Neutrophil (primary cell): ENCODE measurements around the gene AGPAT4.

ENCODE experiments used
- H3K27ac ChIP-seq: fragments of 200-600 bp; sonication (generic); 2 replicates; pipeline ENCODE4 v1.5.1; 2016; ENCODE audit warnings: mild to moderate bottlenecking, moderate library complexity
- H3K27me3 ChIP-seq: fragments of 200-600 bp; sonication (generic); 2 replicates; pipeline ENCODE4 v1.6.0; 2016; ENCODE audit warnings: mild to moderate bottlenecking
- H3K36me3 ChIP-seq: fragments of 200-600 bp; sonication (generic); 2 replicates; pipeline ENCODE4 v1.5.1; 2017
- H3K4me1 ChIP-seq, 2 experiments: fragments of 200-600 bp in 1 of 2; sonication (generic) in 1 of 2; 1 replicate in 1 of 2; 2 replicates in 1 of 2; pipeline versions ENCODE4 v1.5.1 to v1.6.1; 2013 to 2016; ENCODE audit warnings: low read depth in 1 of 2, low read length in 1 of 2, mild to moderate bottlenecking in 1 of 2, moderate library complexity in 1 of 2; ENCODE audit not compliant: control insufficient read depth in 1 of 2, insufficient read depth in 1 of 2
- H3K4me3 ChIP-seq, 2 experiments: fragments of 200-600 bp in 1 of 2; sonication (generic) in 1 of 2; 1 replicate in 1 of 2; 2 replicates in 1 of 2; pipeline ENCODE4 v1.5.1; 2013 to 2016; ENCODE audit warnings: low read depth in 1 of 2, low read length in 1 of 2, mild to moderate bottlenecking in 1 of 2, moderate library complexity in 1 of 2
- H3K9me3 ChIP-seq: fragments of 200-600 bp; sonication (generic); 2 replicates; pipeline ENCODE4 v1.5.1; 2016
- TF ChIP-seq, protein P1 (sequence below): fragments of 200-600 bp; sonication (generic); IDR thresholded peaks from 2 replicates; pipeline ENCODE4 v1.5.1; 2016; ENCODE audit warnings: antibody characterized with exemption

Gene AGPAT4

GRCh38 chr6:161151660-161152526, 122.0 kb downstream of the AGPAT4 start:
- Histone ChIP-seq H3K4me3 (no peak overlapping the region), H3K9me3 (no peaks in the 10 kb centered on the region), H3K27ac (no peak overlapping the region), H3K36me3 (no peaks in the 10 kb centered on the region), H3K27me3 (no peaks in the 10 kb centered on the region), H3K4me1 (no peaks in the 10 kb centered on the region)
- TF ChIP-seq, protein P1, sequence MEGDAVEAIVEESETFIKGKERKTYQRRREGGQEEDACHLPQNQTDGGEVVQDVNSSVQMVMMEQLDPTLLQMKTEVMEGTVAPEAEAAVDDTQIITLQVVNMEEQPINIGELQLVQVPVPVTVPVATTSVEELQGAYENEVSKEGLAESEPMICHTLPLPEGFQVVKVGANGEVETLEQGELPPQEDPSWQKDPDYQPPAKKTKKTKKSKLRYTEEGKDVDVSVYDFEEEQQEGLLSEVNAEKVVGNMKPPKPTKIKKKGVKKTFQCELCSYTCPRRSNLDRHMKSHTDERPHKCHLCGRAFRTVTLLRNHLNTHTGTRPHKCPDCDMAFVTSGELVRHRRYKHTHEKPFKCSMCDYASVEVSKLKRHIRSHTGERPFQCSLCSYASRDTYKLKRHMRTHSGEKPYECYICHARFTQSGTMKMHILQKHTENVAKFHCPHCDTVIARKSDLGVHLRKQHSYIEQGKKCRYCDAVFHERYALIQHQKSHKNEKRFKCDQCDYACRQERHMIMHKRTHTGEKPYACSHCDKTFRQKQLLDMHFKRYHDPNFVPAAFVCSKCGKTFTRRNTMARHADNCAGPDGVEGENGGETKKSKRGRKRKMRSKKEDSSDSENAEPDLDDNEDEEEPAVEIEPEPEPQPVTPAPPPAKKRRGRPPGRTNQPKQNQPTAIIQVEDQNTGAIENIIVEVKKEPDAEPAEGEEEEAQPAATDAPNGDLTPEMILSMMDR: no peak

DNA sequence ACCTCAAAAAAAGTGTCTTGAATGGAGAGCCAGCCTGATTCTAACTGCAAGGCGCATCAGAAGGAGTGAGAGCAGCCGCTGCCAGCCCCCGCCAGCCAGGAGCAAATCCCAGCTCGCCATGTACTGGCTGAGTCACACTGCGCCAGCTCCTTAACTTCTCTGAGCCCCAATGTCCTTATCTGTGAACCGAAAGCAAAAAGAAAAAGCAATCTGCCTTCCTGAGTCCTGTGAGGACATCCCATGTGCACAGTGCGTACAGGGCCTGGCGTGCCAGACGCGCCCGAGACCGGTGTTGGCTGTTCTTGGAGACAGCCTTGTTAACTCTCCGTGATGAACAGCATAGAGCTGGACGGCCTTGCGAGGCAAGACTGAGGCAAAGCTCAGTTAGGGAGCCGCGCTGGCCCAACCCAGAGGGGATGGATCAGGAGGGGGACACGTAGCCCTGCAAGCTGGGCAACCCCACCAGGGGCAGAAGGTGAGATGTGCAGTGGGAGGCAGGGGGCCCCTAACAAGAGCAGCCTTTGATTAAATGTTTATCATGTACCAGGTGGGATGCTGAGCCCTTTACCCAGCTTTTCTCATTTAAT, 122.7 kb downstream of the AGPAT4 start:
- Histone ChIP-seq H3K27ac (no peak overlapping the region), H3K9me3 (no peaks in the 10 kb centered on the region), H3K4me1 (no peaks in the 10 kb centered on the region), H3K27me3 (no peaks in the 10 kb centered on the region), H3K36me3 (no peaks in the 10 kb centered on the region), H3K4me3 (no peak overlapping the region)
- TF ChIP-seq, protein P1: no peak

DNA sequence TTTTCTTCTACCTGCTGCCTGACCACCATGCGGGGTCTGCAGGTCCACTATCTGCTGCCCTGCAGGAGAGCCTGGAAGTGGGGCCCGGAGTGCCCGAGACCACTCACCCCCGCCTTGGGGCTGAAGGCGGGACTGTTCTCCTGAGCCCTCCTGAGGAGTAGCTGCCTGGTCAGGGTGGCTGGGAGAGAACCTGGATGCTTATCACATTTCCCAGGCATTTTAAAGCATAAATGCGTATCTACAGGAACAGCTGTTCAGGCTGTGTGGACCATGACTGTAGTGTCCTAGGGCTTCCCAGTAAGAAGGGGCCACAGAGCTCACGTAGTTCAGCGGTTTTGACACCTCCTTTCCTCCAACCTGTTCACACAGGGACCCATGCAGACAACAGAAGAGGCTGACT, 123.3 kb downstream of the AGPAT4 start:
- H3K27me3 ChIP-seq: no peaks in the 10 kb centered on the region
- no peak overlapping the region for H3K4me3 ChIP-seq
- H3K9me3 ChIP-seq: no peaks in the 10 kb centered on the region
- no peaks in the 10 kb centered on the region for H3K4me1 ChIP-seq
- H3K27ac ChIP-seq: no peak overlapping the region
- H3K36me3 ChIP-seq: no peaks in the 10 kb centered on the region
- TF ChIP-seq, protein P1: no peak

GRCh38 chr6:161150136-161150535, 123.7 kb downstream of the AGPAT4 start:
- H3K9me3 ChIP-seq: no peaks in the 10 kb centered on the region
- no peaks in the 10 kb centered on the region for H3K27me3 ChIP-seq
- TF ChIP-seq, protein P1: no peak
- H3K36me3 ChIP-seq: no peaks in the 10 kb centered on the region
- no peak overlapping the region for H3K27ac ChIP-seq
- H3K4me3 ChIP-seq: no peak overlapping the region
- no peaks in the 10 kb centered on the region for H3K4me1 ChIP-seq

DNA sequence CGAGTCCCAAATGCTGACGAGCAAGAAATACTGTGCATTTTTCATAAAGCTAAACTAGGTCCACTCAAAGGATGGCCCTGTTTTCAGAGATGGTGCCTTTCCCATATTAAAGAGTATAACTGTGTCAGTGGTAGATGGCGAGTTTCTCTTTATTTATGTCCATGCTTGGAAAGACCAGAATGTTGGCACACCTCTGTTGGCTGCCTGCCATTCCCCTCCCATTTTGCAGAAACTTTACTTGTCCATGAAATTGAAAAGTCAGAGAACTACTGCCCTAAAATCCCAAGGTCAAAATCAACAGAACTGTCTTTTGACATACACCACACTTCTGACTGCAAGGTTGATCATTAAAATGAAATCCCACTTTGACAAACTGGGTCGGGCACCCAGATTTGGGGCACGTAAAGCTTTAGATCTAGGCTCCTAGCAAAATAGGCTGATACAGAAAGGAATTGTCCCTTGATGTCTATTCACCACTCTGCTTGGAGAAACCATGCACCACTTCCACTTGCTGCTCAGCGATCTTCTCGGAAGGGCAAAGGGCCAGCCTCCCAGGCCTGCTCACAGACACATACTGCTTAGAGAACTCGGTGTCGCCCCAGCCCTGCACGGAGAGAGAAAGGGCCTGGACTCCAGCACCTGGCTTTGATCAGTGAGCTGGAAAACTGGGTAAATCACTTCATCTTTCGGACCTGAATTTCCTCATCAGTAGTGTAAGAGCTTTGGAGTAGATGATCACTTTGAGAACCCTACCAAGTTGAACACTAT, 130.0 kb downstream of the AGPAT4 start:
- Histone ChIP-seq H3K4me1 (no peaks in the 10 kb centered on the region), H3K36me3 (no peaks in the 10 kb centered on the region), H3K4me3 (no peak overlapping the region), H3K9me3 (no peaks in the 10 kb centered on the region), H3K27ac (no peak overlapping the region), H3K27me3 (no peaks in the 10 kb centered on the region)
- TF ChIP-seq, protein P1: no peak
